LNCAP (cell line): ENCODE measurements around the gene MYCBP2.

ENCODE experiments used
- TF ChIP-seq, protein P1 (sequence below): fragments of 450-650 bp; IDR thresholded peaks from 2 replicates; pipeline ENCODE4 v1.5.1; 2017; ENCODE audit warnings: mild to moderate bottlenecking

MYCBP2 gene

GRCh38 chr13:77047649-77048343 lies 279.1 kb downstream of the MYCBP2 start:
- TF ChIP-seq, protein P1, sequence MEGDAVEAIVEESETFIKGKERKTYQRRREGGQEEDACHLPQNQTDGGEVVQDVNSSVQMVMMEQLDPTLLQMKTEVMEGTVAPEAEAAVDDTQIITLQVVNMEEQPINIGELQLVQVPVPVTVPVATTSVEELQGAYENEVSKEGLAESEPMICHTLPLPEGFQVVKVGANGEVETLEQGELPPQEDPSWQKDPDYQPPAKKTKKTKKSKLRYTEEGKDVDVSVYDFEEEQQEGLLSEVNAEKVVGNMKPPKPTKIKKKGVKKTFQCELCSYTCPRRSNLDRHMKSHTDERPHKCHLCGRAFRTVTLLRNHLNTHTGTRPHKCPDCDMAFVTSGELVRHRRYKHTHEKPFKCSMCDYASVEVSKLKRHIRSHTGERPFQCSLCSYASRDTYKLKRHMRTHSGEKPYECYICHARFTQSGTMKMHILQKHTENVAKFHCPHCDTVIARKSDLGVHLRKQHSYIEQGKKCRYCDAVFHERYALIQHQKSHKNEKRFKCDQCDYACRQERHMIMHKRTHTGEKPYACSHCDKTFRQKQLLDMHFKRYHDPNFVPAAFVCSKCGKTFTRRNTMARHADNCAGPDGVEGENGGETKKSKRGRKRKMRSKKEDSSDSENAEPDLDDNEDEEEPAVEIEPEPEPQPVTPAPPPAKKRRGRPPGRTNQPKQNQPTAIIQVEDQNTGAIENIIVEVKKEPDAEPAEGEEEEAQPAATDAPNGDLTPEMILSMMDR: no peak

- TF ChIP-seq, protein P1: no peak
Measured at GRCh38 chr13:77042566-77043177, 284.2 kb downstream of the MYCBP2 start.

DNA sequence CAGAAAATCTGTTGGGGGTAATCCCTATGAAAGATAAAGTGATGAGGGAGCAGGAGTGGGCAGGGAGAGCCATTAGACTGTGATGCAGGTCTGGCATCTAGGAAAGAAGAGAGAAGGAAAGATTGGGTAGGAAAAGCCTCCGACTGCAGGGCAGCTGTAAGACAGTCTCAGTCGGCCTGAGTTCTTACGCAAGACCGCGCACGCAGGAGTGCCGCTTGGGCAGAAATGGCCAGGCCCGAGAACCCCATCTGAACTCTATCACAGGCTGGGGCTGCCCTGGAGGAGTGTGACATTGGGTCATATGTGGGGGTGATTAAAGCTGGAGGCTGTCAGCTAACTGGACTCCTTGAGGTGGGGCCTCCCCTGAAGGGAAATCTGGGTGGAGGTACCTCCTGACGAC lies 286.1 kb downstream of the MYCBP2 start:
- TF ChIP-seq, protein P1: no peak

DNA sequence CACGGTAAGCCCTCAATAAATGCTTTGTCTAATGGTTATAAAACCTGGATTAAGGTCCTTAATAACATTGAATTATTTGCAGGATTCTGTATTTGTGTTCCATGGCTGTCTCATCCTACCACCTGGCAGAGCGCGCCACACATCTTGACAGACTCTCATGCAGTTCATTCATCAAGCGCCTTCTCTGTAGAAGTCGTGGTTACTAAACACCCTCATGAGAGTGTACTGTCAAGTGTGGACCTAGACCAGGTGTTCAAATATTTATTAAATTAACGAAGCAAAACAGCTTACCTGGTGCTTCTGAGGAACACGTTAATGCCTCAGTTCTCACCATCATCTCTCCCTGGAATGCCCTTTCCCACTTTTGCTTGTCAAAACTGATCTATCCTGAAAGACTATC lies 286.8 kb downstream of the MYCBP2 start:
- TF ChIP-seq, protein P1: no peak

- TF ChIP-seq, protein P1: no peak
Measured at GRCh38 chr13:77038907-77039480, 287.9 kb downstream of the MYCBP2 start.

DNA sequence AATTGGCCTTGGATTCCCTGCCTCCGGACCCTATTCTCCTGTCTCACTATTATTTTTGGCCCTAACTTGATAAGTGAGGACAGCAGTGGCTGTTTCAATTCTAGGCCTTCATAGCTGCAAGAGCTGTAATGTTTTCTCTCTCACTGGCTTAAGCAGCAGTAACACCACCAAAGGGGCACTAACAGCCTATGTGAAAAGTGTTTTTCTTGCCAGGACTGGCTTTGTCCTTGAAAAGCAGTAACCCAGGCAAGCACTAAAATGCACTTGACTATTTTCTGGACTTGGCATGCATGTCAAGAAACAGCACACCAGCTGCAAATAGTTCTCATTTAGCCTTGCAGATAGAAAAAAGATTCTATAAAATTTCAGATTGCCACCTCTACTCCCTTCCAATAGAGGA lies 290.6 kb downstream of the MYCBP2 start:
- TF ChIP-seq, protein P1: no peak

DNA sequence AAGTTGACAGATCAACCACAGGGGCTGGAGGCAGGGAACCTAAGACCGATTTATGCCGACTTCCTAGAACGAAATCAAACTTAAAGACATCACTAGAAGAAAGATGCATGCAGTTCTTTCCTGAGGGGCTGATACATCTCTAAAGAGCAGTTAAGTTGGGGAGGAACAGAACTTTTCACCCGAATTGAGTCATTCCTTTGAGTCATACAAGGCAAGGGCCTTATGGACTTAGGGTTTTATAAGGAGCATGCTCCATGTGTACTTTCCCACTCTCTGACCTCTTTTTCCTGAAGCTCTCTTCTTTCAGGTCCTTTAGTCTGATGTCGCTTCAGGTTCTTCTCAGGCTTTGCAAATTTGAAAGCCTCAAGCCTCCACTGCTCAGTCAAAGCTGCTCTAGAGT lies 292.0 kb downstream of the MYCBP2 start:
- TF ChIP-seq, protein P1: no peak
